ENCODE measurements around the gene PPP1R12C. TPM values are rescaled to one million over a fixed set of nuclear protein-coding genes. Genes with fewer than 3 reads are reported as not detected.

Gene PPP1R12C
- total and polyA plus RNA-seq, 2 donors = 42.9 to 194 TPM

GRCh38 chr19:55106591-55106990 lies 10.8 kb downstream of the PPP1R12C start:
- no peak overlapping the region for H3K4me3 ChIP-seq (ENCODE audit: low read length in 2 of 2)
- H3K27ac ChIP-seq (ENCODE audit: low read depth in 1 of 2, low read length in 1 of 2) = no peak overlapping the region
- WGBS = 98% methylated on average over 6 of the region's 6 CpGs
- peaks cover 22 to 39% of the 10 kb centered on the region in 2 donors for H3K36me3 ChIP-seq (ENCODE audit: control insufficient read depth in 2 of 2, insufficient read depth in 2 of 2, low read length in 1 of 2)
- H3K27me3 ChIP-seq (ENCODE audit: control insufficient read depth in 2 of 2, insufficient read depth in 1 of 2, low read length in 1 of 2) = no peaks in the 10 kb centered on the region
- DNase-seq (ENCODE audit: low read depth in 6 of 9, low spot score in 9 of 9) = no peak
- peaks cover 2 to 6% of the 10 kb centered on the region in 2 donors for H3K9me3 ChIP-seq (ENCODE audit: control insufficient read depth in 2 of 2, insufficient read depth in 1 of 2, low read length in 1 of 2)
- no peaks in the 10 kb centered on the region for H3K4me1 ChIP-seq (ENCODE audit: control insufficient read depth in 2 of 2, insufficient read depth in 2 of 2, low read length in 2 of 2)

DNA sequence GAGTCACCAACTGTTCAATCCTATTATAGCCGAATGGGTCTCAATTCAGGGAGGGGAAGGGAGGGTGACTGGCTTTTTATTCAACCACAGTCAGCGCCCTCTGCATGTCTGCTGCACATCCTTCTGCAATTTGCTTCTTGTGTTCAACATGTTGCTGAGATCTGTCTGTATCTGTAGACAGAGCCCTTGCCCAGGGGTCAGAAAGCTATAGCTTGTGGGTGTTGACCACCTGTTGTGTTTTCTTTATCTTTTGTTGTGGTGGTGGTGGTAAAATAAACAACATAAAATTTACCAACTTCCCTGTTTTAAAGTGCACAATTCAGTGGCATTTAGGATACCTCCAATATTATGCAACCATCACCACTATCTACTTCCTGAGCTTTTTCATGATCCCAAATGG lies 12.2 kb downstream of the PPP1R12C start:
- no peaks in the 10 kb centered on the region for H3K27me3 ChIP-seq (ENCODE audit: control insufficient read depth in 2 of 2, insufficient read depth in 1 of 2, low read length in 1 of 2)
- no peak for DNase-seq (ENCODE audit: low read depth in 6 of 9, low spot score in 9 of 9)
- no peaks in the 10 kb centered on the region for H3K4me1 ChIP-seq (ENCODE audit: control insufficient read depth in 2 of 2, insufficient read depth in 2 of 2, low read length in 2 of 2)
- H3K9me3 ChIP-seq (ENCODE audit: control insufficient read depth in 2 of 2, insufficient read depth in 1 of 2, low read length in 1 of 2) = peaks cover 2 to 6% of the 10 kb centered on the region in 2 donors
- H3K36me3 ChIP-seq (ENCODE audit: control insufficient read depth in 2 of 2, insufficient read depth in 2 of 2, low read length in 1 of 2) = peaks cover 25 to 43% of the 10 kb centered on the region in 2 donors
- no peak overlapping the region for H3K4me3 ChIP-seq (ENCODE audit: low read length in 2 of 2)
- H3K27ac ChIP-seq (ENCODE audit: low read depth in 1 of 2, low read length in 1 of 2) = no peak overlapping the region
- 99% methylated on average over 2 of the region's 2 CpGs for WGBS

DNA sequence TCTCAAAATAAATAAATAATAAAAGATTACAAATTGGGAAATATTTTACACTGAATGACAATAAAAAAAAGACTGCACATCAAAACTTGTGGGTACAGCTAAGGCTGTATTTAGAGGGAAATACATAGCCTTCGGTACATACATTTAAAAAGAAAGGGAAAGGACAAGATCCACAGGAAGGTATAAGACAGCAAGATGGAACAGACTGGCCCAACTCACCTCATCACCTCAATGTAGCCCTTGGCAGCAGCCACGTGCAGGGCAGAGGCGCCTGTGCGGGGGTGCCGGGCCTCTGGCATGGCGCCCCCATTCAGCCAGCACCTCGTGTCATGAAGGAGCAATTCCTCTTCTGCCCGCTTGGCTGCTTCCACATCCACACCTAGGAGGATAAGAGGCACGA lies 14.2 kb downstream of the PPP1R12C start:
- peaks cover 2 to 6% of the 10 kb centered on the region in 2 donors for H3K9me3 ChIP-seq (ENCODE audit: control insufficient read depth in 2 of 2, insufficient read depth in 1 of 2, low read length in 1 of 2)
- no peak overlapping the region for H3K4me3 ChIP-seq (ENCODE audit: low read length in 2 of 2)
- H3K27me3 ChIP-seq (ENCODE audit: control insufficient read depth in 2 of 2, insufficient read depth in 1 of 2, low read length in 1 of 2) = no peaks in the 10 kb centered on the region
- no peaks in the 10 kb centered on the region for H3K4me1 ChIP-seq (ENCODE audit: control insufficient read depth in 2 of 2, insufficient read depth in 2 of 2, low read length in 2 of 2)
- no peak overlapping the region for H3K27ac ChIP-seq (ENCODE audit: low read depth in 1 of 2, low read length in 1 of 2)
- no peak for DNase-seq (ENCODE audit: low read depth in 6 of 9, low spot score in 9 of 9)
- over 99% methylated on average over 9 of the region's 9 CpGs for WGBS
- H3K36me3 ChIP-seq (ENCODE audit: control insufficient read depth in 2 of 2, insufficient read depth in 2 of 2, low read length in 1 of 2) = peaks cover 24 to 41% of the 10 kb centered on the region in 2 donors

DNA sequence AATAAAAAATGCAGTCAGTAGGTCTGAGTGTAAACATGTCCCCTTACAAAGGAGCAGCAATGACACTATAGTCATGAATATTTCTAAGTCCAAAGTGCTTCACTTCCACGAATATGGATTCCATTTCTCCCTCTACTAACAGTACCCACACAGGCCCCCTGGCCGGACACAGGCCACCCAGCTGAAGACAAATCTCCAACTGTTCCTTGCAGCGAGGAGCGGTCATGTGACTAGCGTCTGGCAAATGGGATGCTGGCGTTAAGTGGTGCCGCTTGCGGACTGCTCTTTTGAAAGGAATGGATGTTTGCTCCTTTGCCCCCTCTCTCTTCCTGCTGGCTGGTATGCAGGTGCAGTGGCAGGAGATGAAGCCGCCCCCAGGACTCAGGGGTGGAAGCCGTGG lies 16.2 kb downstream of the PPP1R12C start:
- WGBS = 98% methylated on average over 10 of the region's 10 CpGs
- Histone ChIP-seq H3K27ac (ENCODE audit: low read depth in 1 of 2, low read length in 1 of 2) (no peak overlapping the region), H3K9me3 (ENCODE audit: control insufficient read depth in 2 of 2, insufficient read depth in 1 of 2, low read length in 1 of 2) (peaks cover 2 to 6% of the 10 kb centered on the region in 2 donors), H3K36me3 (ENCODE audit: control insufficient read depth in 2 of 2, insufficient read depth in 2 of 2, low read length in 1 of 2) (peaks cover 24 to 39% of the 10 kb centered on the region in 2 donors), H3K4me3 (ENCODE audit: low read length in 2 of 2) (no peak overlapping the region), H3K4me1 (ENCODE audit: control insufficient read depth in 2 of 2, insufficient read depth in 2 of 2, low read length in 2 of 2) (no peaks in the 10 kb centered on the region), H3K27me3 (ENCODE audit: control insufficient read depth in 2 of 2, insufficient read depth in 1 of 2, low read length in 1 of 2) (no peaks in the 10 kb centered on the region)
- DNase-seq (ENCODE audit: low read depth in 6 of 9, low spot score in 9 of 9) = no peak

DNA sequence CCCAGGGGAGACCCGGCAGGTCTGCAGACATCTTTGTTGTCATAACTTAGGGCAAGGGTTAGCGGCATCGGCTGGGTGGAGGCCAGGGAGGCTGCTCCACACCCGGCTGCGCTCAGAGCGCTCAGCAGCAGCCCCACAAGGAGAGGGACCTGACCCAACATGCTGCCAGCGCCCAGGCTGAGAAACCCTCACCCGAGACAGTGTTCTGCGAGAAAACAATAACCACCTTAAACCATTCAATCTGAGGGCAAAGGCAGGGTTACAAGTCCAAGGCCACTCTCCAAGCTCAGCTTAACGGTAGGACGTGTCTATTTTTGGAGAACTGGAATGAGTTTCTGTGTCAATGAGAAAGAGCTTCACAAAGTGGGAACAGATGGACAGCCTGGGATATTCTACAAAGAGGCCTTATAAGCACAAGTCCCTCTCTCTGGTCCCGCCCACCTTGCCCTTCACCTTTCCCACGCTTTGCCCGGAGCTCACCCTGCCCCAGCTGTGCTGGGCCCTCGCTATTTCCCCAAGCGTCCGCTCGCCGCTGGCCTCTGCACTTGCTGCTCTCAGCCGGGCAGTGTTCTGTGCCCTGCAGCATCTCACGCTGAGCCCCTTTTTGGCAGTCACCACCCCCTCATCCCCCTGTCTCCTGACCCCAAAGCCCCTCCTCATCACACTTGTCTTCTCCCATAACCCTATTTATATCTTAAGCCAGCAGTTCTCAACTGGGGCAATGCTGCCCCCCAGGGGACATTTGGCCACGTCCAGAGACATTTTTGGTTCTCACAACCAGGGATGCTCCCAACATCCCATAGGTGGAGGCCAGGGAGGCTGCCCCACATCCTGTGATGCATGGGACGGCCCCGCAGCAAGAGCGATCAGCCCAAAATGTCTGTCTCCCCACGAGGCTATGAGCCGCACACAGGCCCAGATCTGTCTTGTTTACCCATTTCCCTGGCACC lies 17.6 kb downstream of the PPP1R12C start:
- DNase-seq (ENCODE audit: low read depth in 6 of 9, low spot score in 9 of 9) = no peak
- Histone ChIP-seq H3K4me3 (ENCODE audit: low read length in 2 of 2) (no peak overlapping the region), H3K9me3 (ENCODE audit: control insufficient read depth in 2 of 2, insufficient read depth in 1 of 2, low read length in 1 of 2) (peaks cover 2 to 6% of the 10 kb centered on the region in 2 donors), H3K4me1 (ENCODE audit: control insufficient read depth in 2 of 2, insufficient read depth in 2 of 2, low read length in 2 of 2) (no peaks in the 10 kb centered on the region), H3K27me3 (ENCODE audit: control insufficient read depth in 2 of 2, insufficient read depth in 1 of 2, low read length in 1 of 2) (no peaks in the 10 kb centered on the region), H3K36me3 (ENCODE audit: control insufficient read depth in 2 of 2, insufficient read depth in 2 of 2, low read length in 1 of 2) (peaks cover 32 to 45% of the 10 kb centered on the region in 2 donors), H3K27ac (ENCODE audit: low read depth in 1 of 2, low read length in 1 of 2) (no peak overlapping the region)
- WGBS = 96% methylated on average over 27 of the region's 27 CpGs

- Histone ChIP-seq H3K27ac (ENCODE audit: low read depth in 1 of 2, low read length in 1 of 2) (no peak overlapping the region), H3K36me3 (ENCODE audit: control insufficient read depth in 2 of 2, insufficient read depth in 2 of 2, low read length in 1 of 2) (peaks cover 35 to 53% of the 10 kb centered on the region in 2 donors), H3K4me1 (ENCODE audit: control insufficient read depth in 2 of 2, insufficient read depth in 2 of 2, low read length in 2 of 2) (no peaks in the 10 kb centered on the region), H3K9me3 (ENCODE audit: control insufficient read depth in 2 of 2, insufficient read depth in 1 of 2, low read length in 1 of 2) (peaks cover 2 to 6% of the 10 kb centered on the region in 2 donors), H3K27me3 (ENCODE audit: control insufficient read depth in 2 of 2, insufficient read depth in 1 of 2, low read length in 1 of 2) (no peaks in the 10 kb centered on the region), H3K4me3 (ENCODE audit: low read length in 2 of 2) (no peak overlapping the region)
- no peak for DNase-seq (ENCODE audit: low read depth in 6 of 9, low spot score in 9 of 9)
- WGBS = 97% methylated on average over 27 of the region's 27 CpGs
These were observed 18.5 kb downstream of the PPP1R12C start for GRCh38 chr19:55098716-55099556.

DNA sequence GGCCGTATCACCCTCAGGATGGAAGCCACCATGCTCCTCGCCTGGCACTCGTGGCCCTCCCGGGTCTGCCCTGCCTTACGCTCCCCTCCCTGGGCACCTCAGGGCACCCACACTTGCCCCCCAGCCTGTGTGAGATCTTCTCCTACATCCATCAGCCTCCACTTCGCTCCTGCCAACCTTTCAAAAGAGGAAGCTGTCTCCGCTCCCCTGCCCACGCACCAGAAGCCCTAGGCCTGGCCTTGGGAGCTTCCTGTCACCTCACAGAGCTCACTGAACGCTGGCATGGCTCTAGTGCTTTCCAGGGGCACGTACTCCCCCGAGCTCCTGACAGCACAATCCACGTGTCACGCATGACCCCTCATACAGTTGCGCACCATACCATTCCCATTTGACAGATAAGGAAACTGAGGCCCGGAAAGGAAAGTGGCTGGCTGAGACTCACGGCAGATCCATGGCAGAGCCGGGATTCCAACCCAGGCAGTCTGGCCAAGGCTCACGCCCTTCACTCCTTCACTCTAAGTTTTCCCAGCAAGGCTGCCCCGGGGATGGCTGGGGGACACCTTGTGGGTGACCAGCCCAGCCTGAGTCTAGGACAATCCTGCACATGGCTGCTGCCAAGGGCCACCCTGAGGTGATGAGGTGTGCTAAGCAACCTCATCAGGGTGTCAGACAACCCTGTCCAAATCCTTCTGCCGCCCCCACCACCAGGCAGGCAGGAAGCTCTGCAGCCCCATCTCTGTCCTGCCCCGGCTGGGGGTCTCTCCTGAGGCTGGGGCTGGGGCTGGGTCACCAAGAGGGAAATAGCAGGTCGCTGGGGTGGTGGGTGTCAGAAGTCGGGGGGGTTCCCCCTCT lies 19.3 kb downstream of the PPP1R12C start:
- H3K27ac ChIP-seq (ENCODE audit: low read depth in 1 of 2, low read length in 1 of 2) = no peak overlapping the region
- no peak overlapping the region for H3K4me3 ChIP-seq (ENCODE audit: low read length in 2 of 2)
- peaks cover 29 to 47% of the 10 kb centered on the region in 2 donors for H3K36me3 ChIP-seq (ENCODE audit: control insufficient read depth in 2 of 2, insufficient read depth in 2 of 2, low read length in 1 of 2)
- no peaks in the 10 kb centered on the region for H3K4me1 ChIP-seq (ENCODE audit: control insufficient read depth in 2 of 2, insufficient read depth in 2 of 2, low read length in 2 of 2)
- H3K27me3 ChIP-seq (ENCODE audit: control insufficient read depth in 2 of 2, insufficient read depth in 1 of 2, low read length in 1 of 2) = no peaks in the 10 kb centered on the region
- DNase-seq (ENCODE audit: low read depth in 6 of 9, low spot score in 9 of 9) = no peak
- WGBS = 94% methylated on average over 23 of the region's 23 CpGs
- peaks cover 0 to under 1% of the 10 kb centered on the region in 2 donors for H3K9me3 ChIP-seq (ENCODE audit: control insufficient read depth in 2 of 2, insufficient read depth in 1 of 2, low read length in 1 of 2)

GRCh38 chr19:55096061-55096701 lies 21.3 kb downstream of the PPP1R12C start:
- WGBS = 92% methylated on average over 23 of the region's 23 CpGs
- H3K4me1 ChIP-seq (ENCODE audit: control insufficient read depth in 2 of 2, insufficient read depth in 2 of 2, low read length in 2 of 2) = no peaks in the 10 kb centered on the region
- peaks cover 19 to 57% of the 10 kb centered on the region in 2 donors for H3K36me3 ChIP-seq (ENCODE audit: control insufficient read depth in 2 of 2, insufficient read depth in 2 of 2, low read length in 1 of 2)
- H3K27me3 ChIP-seq (ENCODE audit: control insufficient read depth in 2 of 2, insufficient read depth in 1 of 2, low read length in 1 of 2) = no peaks in the 10 kb centered on the region
- DNase-seq (ENCODE audit: low read depth in 6 of 9, low spot score in 9 of 9) = no peak
- H3K9me3 ChIP-seq (ENCODE audit: control insufficient read depth in 2 of 2, insufficient read depth in 1 of 2, low read length in 1 of 2) = no peaks in the 10 kb centered on the region
- no peak overlapping the region for H3K27ac ChIP-seq (ENCODE audit: low read depth in 1 of 2, low read length in 1 of 2)
- no peak overlapping the region for H3K4me3 ChIP-seq (ENCODE audit: low read length in 2 of 2)
